Small intestine (tissue), 7 donors: Measurements from ENCODE around the gene SNW1. TPM values are rescaled to one million over a fixed set of nuclear protein-coding genes. Genes with fewer than 3 reads are reported as not detected.

ENCODE experiments used
- DNase-seq, 2 donors: peaks; one replicate each; pipeline versions ENCODE4 v3.0.0 to v3.0.0-alpha.2; 2013
- FAIRE-seq: peaks from 2 replicates; lab custom pipeline; 2012; peaks lifted over from hg19 to GRCh38; lab: Jason Lieb, UNC
- H3K27ac ChIP-seq, 3 donors: one replicate each; pipeline ENCODE4 v1.5.1; 2013; ENCODE audit warnings: low read length in 2 of 3, mild to moderate bottlenecking in 2 of 3, control low read depth in 1 of 3, inconsistent platforms in 1 of 3, low read depth in 1 of 3, moderate library complexity in 1 of 3
- H3K27me3 ChIP-seq, 3 donors: one replicate each; pipeline ENCODE4 v1.6.1; 2013; ENCODE audit warnings: low read length in 3 of 3, inconsistent platforms in 1 of 3; ENCODE audit not compliant: control insufficient read depth in 3 of 3, insufficient read depth in 3 of 3
- H3K36me3 ChIP-seq, 3 donors: one replicate each; pipeline ENCODE4 v1.6.1; 2013; ENCODE audit warnings: low read length in 3 of 3, inconsistent platforms in 1 of 3, low read depth in 1 of 3, mild to moderate bottlenecking in 1 of 3, moderate library complexity in 1 of 3; ENCODE audit not compliant: control insufficient read depth in 3 of 3, insufficient read depth in 2 of 3
- H3K4me1 ChIP-seq, 3 donors: one replicate each; pipeline ENCODE4 v1.6.1; 2013; ENCODE audit warnings: low read length in 2 of 3, inconsistent platforms in 1 of 3, low read depth in 1 of 3, mild to moderate bottlenecking in 1 of 3, moderate library complexity in 1 of 3; ENCODE audit not compliant: control insufficient read depth in 3 of 3, insufficient read depth in 2 of 3
- H3K4me3 ChIP-seq, 3 donors: one replicate each; pipeline ENCODE4 v1.5.1; 2013; ENCODE audit warnings: low read length in 3 of 3, control low read depth in 1 of 3, inconsistent platforms in 1 of 3, low read depth in 1 of 3, mild to moderate bottlenecking in 1 of 3, moderate library complexity in 1 of 3
- H3K9me3 ChIP-seq, 2 donors: one replicate each; pipeline ENCODE4 v1.6.1; 2013; ENCODE audit warnings: low read depth in 1 of 2, low read length in 1 of 2; ENCODE audit not compliant: control insufficient read depth in 2 of 2, insufficient read depth in 1 of 2
- WGBS, 3 donors: extraction: QIAGEN DNeasy Blood & Tissue Kit; methylation state at CpG; one replicate each; pipeline ENCODE4 v1.1.7; 2013; 5-methylcytosine and 5-hydroxymethylcytosine counted together
- polyA plus RNA-seq, 4 donors: library from polyadenylated mRNA; stranded (reverse) in 3 of 4; unstranded in 1 of 4; fragments of 200-250 nt in 3 of 4; fragments of 120-200 nt in 1 of 4; gene quantifications; one replicate each; pipeline versions ENCODE4 v1.2.1 to v1.2.3, GENCODE V29; 2013
- donor health status: healthy with polysubstance abuse.
- donor health status: control.
- donor health status: control.
- donor health status: Bipolar disorder and iron deficiency.
- donor health status: healthy.

The SNW1 gene
- polyA plus RNA-seq, 4 donors = 40.3 to 70.1 (median 47.0) TPM

GRCh38 chr14:77741438-77741837 is 19.5 kb downstream of the SNW1 start:
- DNase-seq (no peak), FAIRE-seq (no peak)
- H3K36me3 ChIP-seq = peaks cover 7 to 32% (median 16%) of the 10 kb centered on the region in 3 donors
- peaks cover 0 to 4% (median 0%) of the 10 kb centered on the region in 3 donors for H3K4me1 ChIP-seq
- H3K9me3 ChIP-seq = no peaks in the 10 kb centered on the region
- H3K4me3 ChIP-seq = no peak overlapping the region
- H3K27me3 ChIP-seq = no peaks in the 10 kb centered on the region
- WGBS, 3 donors = 73 to 83% (median 77%) methylated on average over 2 of the region's 2 CpGs
- no peak overlapping the region for H3K27ac ChIP-seq

- no peak for DNase-seq
- no peak for FAIRE-seq
- Histone ChIP-seq H3K9me3 (no peaks in the 10 kb centered on the region), H3K4me3 (no peak overlapping the region), H3K36me3 (peaks cover 5 to 37% (median 18%) of the 10 kb centered on the region in 3 donors), H3K27ac (no peak overlapping the region), H3K27me3 (no peaks in the 10 kb centered on the region), H3K4me1 (peaks cover 0 to 4% (median 0%) of the 10 kb centered on the region in 3 donors)
- WGBS, 3 donors = 62 to 82% (median 67%) methylated on average over 7 of the region's 7 CpGs
Observed at GRCh38 chr14:77738559-77739250, 22.3 kb downstream of the SNW1 start.

GRCh38 chr14:77730976-77731497 is 29.9 kb downstream of the SNW1 start:
- H3K4me3 ChIP-seq = no peak overlapping the region
- H3K4me1 ChIP-seq = no peaks in the 10 kb centered on the region
- peaks cover 11 to 40% (median 19%) of the 10 kb centered on the region in 3 donors for H3K36me3 ChIP-seq
- H3K27me3 ChIP-seq = no peaks in the 10 kb centered on the region
- no peaks in the 10 kb centered on the region for H3K9me3 ChIP-seq
- DNase-seq = no peak
- H3K27ac ChIP-seq = no peak overlapping the region
- FAIRE-seq = no peak
- 68 to 82% (median 74%) methylated on average over 3 of the region's 3 CpGs for WGBS, 3 donors

GRCh38 chr14:77722301-77722700 is 38.7 kb downstream of the SNW1 start:
- no peak overlapping the region for H3K4me3 ChIP-seq
- no peaks in the 10 kb centered on the region for H3K9me3 ChIP-seq
- H3K4me1 ChIP-seq = no peaks in the 10 kb centered on the region
- H3K36me3 ChIP-seq = peaks cover 15 to 46% (median 23%) of the 10 kb centered on the region in 3 donors
- 97 to 98% (median 97%) methylated on average over 3 of the region's 3 CpGs for WGBS, 3 donors
- no peaks in the 10 kb centered on the region for H3K27me3 ChIP-seq
- DNase-seq = no peak
- H3K27ac ChIP-seq = no peak overlapping the region
- no peak for FAIRE-seq

GRCh38 chr14:77721437-77721836 is 39.5 kb downstream of the SNW1 start:
- 75 to 86% (median 86%) methylated on average over 5 of the region's 5 CpGs for WGBS, 3 donors
- H3K27me3 ChIP-seq = no peaks in the 10 kb centered on the region
- no peaks in the 10 kb centered on the region for H3K9me3 ChIP-seq
- H3K27ac ChIP-seq = no peak overlapping the region
- FAIRE-seq = no peak
- peaks cover 15 to 46% (median 23%) of the 10 kb centered on the region in 3 donors for H3K36me3 ChIP-seq
- no peak overlapping the region for H3K4me3 ChIP-seq
- peak in 1 of 2 donors; percentile 62 for DNase-seq
- H3K4me1 ChIP-seq = no peaks in the 10 kb centered on the region

DNA sequence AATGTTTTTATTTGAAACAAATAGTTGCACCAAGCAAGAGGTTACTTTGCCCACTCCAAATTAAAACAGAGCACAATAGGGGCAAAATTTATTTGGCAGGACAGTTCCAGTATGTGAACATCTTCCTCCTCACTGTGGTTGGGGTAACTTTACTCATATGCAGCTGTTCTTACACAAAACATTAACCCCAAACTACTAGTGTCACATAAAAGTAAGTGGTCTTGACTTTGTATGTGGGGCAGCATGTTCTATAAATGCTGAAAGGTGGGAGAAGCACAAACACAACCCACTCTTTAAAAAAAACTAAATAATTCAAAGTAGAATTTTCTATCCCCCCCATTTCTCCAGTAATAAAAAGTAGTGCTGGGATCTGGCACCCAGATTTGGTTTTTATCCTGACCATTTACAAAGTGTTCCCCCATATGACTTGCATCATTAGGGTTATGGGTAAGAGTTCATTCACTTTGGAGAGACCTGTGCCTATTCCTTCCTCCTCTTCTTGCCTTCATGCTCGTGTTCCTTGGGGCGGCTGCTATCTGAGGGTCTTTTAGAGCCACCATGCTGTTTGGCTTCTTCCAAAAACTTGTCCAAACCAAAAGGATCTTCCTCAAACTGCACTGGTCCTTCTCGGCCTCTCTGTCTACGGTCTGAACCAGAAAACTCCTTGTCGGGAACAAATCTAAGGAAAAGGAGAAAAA is 43.2 kb downstream of the SNW1 start:
- Histone ChIP-seq H3K4me3 (no peak overlapping the region), H3K4me1 (no peaks in the 10 kb centered on the region), H3K27me3 (no peaks in the 10 kb centered on the region), H3K36me3 (peaks cover 8 to 41% (median 18%) of the 10 kb centered on the region in 3 donors), H3K9me3 (no peaks in the 10 kb centered on the region), H3K27ac (no peak overlapping the region)
- FAIRE-seq = no peak
- no peak for DNase-seq
- WGBS, 3 donors = 79 to 87% (median 84%) methylated on average over 5 of the region's 5 CpGs

- Histone ChIP-seq H3K9me3 (no peaks in the 10 kb centered on the region), H3K27ac (no peak overlapping the region), H3K4me3 (no peak overlapping the region), H3K27me3 (no peaks in the 10 kb centered on the region), H3K36me3 (peaks cover 8 to 46% (median 14%) of the 10 kb centered on the region in 3 donors), H3K4me1 (peaks cover 0 to 5% (median 2%) of the 10 kb centered on the region in 3 donors)
- DNase-seq (no peak), FAIRE-seq (no peak)
- WGBS, 3 donors = 82 to 88% (median 86%) methylated on average over 6 of the region's 6 CpGs
Observed at GRCh38 chr14:77714926-77715325, 46.0 kb downstream of the SNW1 start.

DNA sequence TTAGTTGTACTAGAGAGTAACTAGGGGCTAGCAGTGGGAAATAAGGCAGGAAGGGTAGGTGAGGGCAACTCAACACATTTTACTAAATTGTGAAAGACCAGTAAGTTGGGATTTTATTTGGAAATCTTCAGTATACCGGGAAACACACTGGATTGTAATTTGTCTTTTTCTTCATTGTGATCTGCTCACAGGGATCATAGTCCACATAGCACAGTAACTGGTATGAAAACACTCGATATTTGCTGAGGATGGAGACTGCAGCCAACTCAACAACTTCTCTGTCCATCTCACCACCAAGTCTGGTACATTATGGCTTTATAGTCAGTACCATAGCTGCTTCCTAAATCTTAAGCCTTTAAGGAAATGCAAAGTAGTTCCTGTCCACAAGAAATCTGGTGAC is 50.6 kb downstream of the SNW1 start:
- no peaks in the 10 kb centered on the region for H3K9me3 ChIP-seq
- no peak overlapping the region for H3K4me3 ChIP-seq
- H3K4me1 ChIP-seq = peaks cover 4 to 15% (median 13%) of the 10 kb centered on the region in 3 donors
- H3K27me3 ChIP-seq = no peaks in the 10 kb centered on the region
- DNase-seq (no peak), FAIRE-seq (no peak)
- no peak overlapping the region for H3K27ac ChIP-seq
- H3K36me3 ChIP-seq = peaks cover 3 to 23% (median 8%) of the 10 kb centered on the region in 3 donors
- 28 to 67% (median 43%) methylated on average over 2 of the region's 2 CpGs for WGBS, 3 donors
